Ascending aorta (tissue), 2 donors: ENCODE measurements around the gene EXOC4. TPM values are rescaled to one million over a fixed set of nuclear protein-coding genes. Genes with fewer than 3 reads are reported as not detected.

Experiments used
- DNase-seq, 2 donors: peaks; one replicate each; pipeline ENCODE4 v3.0.0-alpha.2; 2019; ENCODE audit warnings: low spot score in 2 of 2
- H3K27ac ChIP-seq, 2 donors: fragments of 200-600 bp; sonication (generic); one replicate each; pipeline ENCODE4 v1.5.1; 2016 to 2017; ENCODE audit warnings: mild to moderate bottlenecking in 1 of 2
- H3K27me3 ChIP-seq: fragments of 200-600 bp; sonication (generic); one replicate; pipeline ENCODE4 v1.5.1; 2017
- H3K36me3 ChIP-seq, 2 donors: fragments of 200-600 bp; sonication (generic); one replicate each; pipeline ENCODE4 v1.5.1; 2016
- H3K4me1 ChIP-seq, 2 donors: fragments of 200-600 bp; sonication (generic); one replicate each; pipeline ENCODE4 v1.5.1; 2016 to 2017; ENCODE audit warnings: mild to moderate bottlenecking in 1 of 2
- H3K4me3 ChIP-seq, 2 donors: fragments of 200-600 bp; sonication (generic); one replicate each; pipeline ENCODE4 v1.5.1; 2016 to 2017; ENCODE audit warnings: mild to moderate bottlenecking in 1 of 2
- H3K9me3 ChIP-seq, 2 donors: fragments of 200-600 bp; sonication (generic); one replicate each; pipeline ENCODE4 v1.5.1; 2016
- intact Hi-C: fragments of 100-400 bp; cut with DNase I; formaldehyde crosslinking; loops from one replicate; pipeline ENCODE4 v1.15.1; 2023
- total RNA-seq: library from RNA; depleted of rRNA; stranded (reverse); fragments of >200 nt; gene quantifications from one replicate; pipeline ENCODE4 v1.1.0, GENCODE V29; 2016
- TF ChIP-seq, protein P1 (sequence below), 3 experiments: fragments of 200-600 bp in 2 of 3; fragments of 450-650 bp in 1 of 3; sonication (generic) in 2 of 3; IDR thresholded peaks; one replicate each; pipeline ENCODE4 v1.5.1; 2016 to 2019; ENCODE audit warnings: antibody characterized with exemption in 3 of 3, mild to moderate bottlenecking in 1 of 3, moderate library complexity in 1 of 3

EXOC4 gene
- total RNA-seq, 1 donor from 2014 or later, result 27.1 TPM

GRCh38 chr7:133517766-133518165 is 264.9 kb downstream of the EXOC4 start:
- Histone ChIP-seq H3K4me3 (no peak overlapping the region), H3K27me3 (no peaks in the 10 kb centered on the region), H3K27ac (no peak overlapping the region), H3K4me1 (no peaks in the 10 kb centered on the region), H3K36me3 (no peaks in the 10 kb centered on the region), H3K9me3 (no peaks in the 10 kb centered on the region)
- intact Hi-C loops, result no loop called here
- TF ChIP-seq, protein P1, sequence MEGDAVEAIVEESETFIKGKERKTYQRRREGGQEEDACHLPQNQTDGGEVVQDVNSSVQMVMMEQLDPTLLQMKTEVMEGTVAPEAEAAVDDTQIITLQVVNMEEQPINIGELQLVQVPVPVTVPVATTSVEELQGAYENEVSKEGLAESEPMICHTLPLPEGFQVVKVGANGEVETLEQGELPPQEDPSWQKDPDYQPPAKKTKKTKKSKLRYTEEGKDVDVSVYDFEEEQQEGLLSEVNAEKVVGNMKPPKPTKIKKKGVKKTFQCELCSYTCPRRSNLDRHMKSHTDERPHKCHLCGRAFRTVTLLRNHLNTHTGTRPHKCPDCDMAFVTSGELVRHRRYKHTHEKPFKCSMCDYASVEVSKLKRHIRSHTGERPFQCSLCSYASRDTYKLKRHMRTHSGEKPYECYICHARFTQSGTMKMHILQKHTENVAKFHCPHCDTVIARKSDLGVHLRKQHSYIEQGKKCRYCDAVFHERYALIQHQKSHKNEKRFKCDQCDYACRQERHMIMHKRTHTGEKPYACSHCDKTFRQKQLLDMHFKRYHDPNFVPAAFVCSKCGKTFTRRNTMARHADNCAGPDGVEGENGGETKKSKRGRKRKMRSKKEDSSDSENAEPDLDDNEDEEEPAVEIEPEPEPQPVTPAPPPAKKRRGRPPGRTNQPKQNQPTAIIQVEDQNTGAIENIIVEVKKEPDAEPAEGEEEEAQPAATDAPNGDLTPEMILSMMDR (IDR thresholded peaks at IDR 0.05), result no peak
- no peak for DNase-seq

GRCh38 chr7:133518718-133519117 is 265.8 kb downstream of the EXOC4 start:
- Histone ChIP-seq H3K4me3 (no peak overlapping the region), H3K27ac (no peak overlapping the region), H3K27me3 (no peaks in the 10 kb centered on the region), H3K4me1 (no peaks in the 10 kb centered on the region), H3K9me3 (no peaks in the 10 kb centered on the region), H3K36me3 (no peaks in the 10 kb centered on the region)
- intact Hi-C loops, result no loop called here
- TF ChIP-seq, protein P1 (IDR thresholded peaks at IDR 0.05), result no peak
- no peak for DNase-seq

- H3K27me3 ChIP-seq, result no peaks in the 10 kb centered on the region
- intact Hi-C loops, result no loop called here
- no peaks in the 10 kb centered on the region for H3K36me3 ChIP-seq
- H3K4me3 ChIP-seq, result no peak overlapping the region
- no peaks in the 10 kb centered on the region for H3K4me1 ChIP-seq
- H3K27ac ChIP-seq, result no peak overlapping the region
- H3K9me3 ChIP-seq, result no peaks in the 10 kb centered on the region
- TF ChIP-seq, protein P1 (IDR thresholded peaks at IDR 0.05), result no peak
- DNase-seq, result no peak
These were observed 267.4 kb downstream of the EXOC4 start for GRCh38 chr7:133520248-133520647.

DNA sequence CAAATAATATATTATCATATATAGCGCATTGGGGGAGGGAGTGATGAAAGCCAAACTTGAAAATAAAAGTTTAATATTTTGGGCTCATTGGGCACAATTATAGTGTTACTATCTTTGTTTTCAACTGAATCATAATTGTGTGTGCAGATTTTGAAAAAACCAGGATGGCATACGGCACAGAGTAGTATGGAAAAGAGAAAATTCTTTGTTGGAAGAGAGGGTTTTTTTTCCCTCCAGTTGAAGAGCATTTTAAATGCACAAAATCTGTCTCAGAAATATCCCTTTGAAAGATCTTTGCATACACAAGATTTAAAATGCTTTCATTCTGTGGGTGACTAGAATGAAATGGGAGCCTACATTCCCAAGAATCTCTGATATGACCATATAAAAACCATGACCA is 269.6 kb downstream of the EXOC4 start:
- Histone ChIP-seq H3K27me3 (no peaks in the 10 kb centered on the region), H3K36me3 (no peaks in the 10 kb centered on the region), H3K27ac (no peak overlapping the region), H3K9me3 (no peaks in the 10 kb centered on the region), H3K4me3 (no peak overlapping the region), H3K4me1 (no peaks in the 10 kb centered on the region)
- intact Hi-C loops, result no loop called here
- TF ChIP-seq, protein P1 (IDR thresholded peaks at IDR 0.05), result no peak
- no peak for DNase-seq

GRCh38 chr7:133528796-133529195 is 275.9 kb downstream of the EXOC4 start:
- no peaks in the 10 kb centered on the region for H3K36me3 ChIP-seq

More at GRCh38 chr7:133528796-133529195, 275.9 kb downstream of the EXOC4 start:
- H3K4me1 ChIP-seq, result no peaks in the 10 kb centered on the region
- no peak overlapping the region for H3K27ac ChIP-seq
- no peaks in the 10 kb centered on the region for H3K27me3 ChIP-seq
- DNase-seq, result no peak
- no peaks in the 10 kb centered on the region for H3K9me3 ChIP-seq
- intact Hi-C loops, result no loop called here
- TF ChIP-seq, protein P1 (IDR thresholded peaks at IDR 0.05), result no peak
- no peak overlapping the region for H3K4me3 ChIP-seq
